Measurements from ENCODE around the gene CAPN10. TPM values are rescaled to one million over a fixed set of nuclear protein-coding genes. Genes with fewer than 3 reads are reported as not detected.

CAPN10 gene
- total and polyA plus RNA-seq, 12 donors, result 4.7 to 158 (median 25.1) TPM

- Histone ChIP-seq H3K9me3 (replicated peaks in 1 of 3) (no peaks in the 10 kb centered on the region), H3K4me1 (replicated peaks in 1 of 2) (peaks cover 41 to 54% of the 10 kb centered on the region in 2 donors), H3K36me3 (replicated peaks in 1 of 2) (no peaks in the 10 kb centered on the region), H3K27me3 (no peaks in the 10 kb centered on the region), H3K4me3 (peak overlapping the region in 1 of 4 donors; percentile 76), H3K27ac (peak overlapping the region in 3 of 5 donors; percentile 86 to 97 (median 92))
- intact Hi-C loops (cut with DNase I), result no loop called here
- no peak for TF ChIP-seq POLR2A (IDR thresholded peaks at IDR 0.05)
- TF ChIP-seq CTCF (IDR thresholded peaks at IDR 0.05), result no peak
- peak in 4 of 7 donors; percentile 4 to 50 (median 20) for DNase-seq
- WGBS, 4 donors, result 74 to 83% (median 78%) methylated on average over 7 to 10 of the region's 10 CpGs
These were observed 21.8 kb upstream of the CAPN10 start for GRCh38 chr2:240564561-240565332.

DNA sequence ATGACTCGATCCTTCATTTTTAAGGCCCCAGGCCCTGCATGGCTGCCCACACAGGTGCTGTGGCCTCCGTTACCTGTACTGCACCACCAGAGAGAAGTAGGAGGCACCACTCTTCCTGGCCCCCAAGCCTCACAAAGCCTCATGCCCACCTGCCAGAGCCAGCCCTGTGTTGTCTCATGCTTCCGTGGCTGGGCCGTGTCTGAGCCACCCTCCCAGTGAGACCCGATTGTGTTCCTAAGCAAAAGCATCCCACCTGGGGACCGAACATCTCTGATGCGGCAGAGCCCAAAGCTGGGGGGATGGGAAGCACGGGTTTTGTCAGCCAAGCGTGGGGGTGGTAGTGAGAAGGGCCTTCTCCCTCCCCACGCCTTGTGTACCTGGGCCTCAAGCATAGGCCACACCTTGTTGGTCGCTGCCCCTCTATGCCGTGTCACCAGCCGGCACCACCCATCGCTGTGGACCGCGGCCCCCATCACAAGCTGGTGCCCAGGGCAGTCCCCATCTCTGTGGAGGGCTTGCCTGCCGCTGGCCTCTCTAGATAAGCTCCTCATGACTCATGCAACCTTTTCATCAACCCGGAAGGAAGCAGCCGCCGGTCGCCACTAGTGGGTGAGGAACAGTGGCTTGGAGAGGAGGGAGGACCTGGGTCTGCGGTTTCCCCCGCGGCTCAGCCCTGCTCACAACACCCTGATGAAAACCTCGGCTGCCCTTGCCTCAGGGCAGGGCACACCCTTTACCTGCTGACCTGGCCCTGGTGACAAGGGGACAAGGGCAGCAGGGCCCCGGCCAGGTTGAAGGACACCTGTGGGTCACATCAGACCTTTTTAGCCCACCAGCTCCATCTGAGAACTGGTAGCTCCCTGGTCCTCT is 21.0 kb upstream of the CAPN10 start:
- peak; percentile 75 to 94 (median 91) for DNase-seq
- peak in 1 of 6 experiments; percentile 2 for TF ChIP-seq CTCF (IDR thresholded peaks at IDR 0.05)
- TF ChIP-seq POLR2A (IDR thresholded peaks at IDR 0.05), result peak in 1 of 2 donors; percentile 67
- peak overlapping the region in 1 of 4 donors; percentile 76 for H3K4me3 ChIP-seq
- intact Hi-C loops (cut with DNase I), result no loop called here
- H3K9me3 ChIP-seq (replicated peaks in 1 of 3), result no peaks in the 10 kb centered on the region
- no peaks in the 10 kb centered on the region for H3K27me3 ChIP-seq
- H3K27ac ChIP-seq, result peak overlapping the region; percentile 75 to 97 (median 86)
- no peaks in the 10 kb centered on the region for H3K36me3 ChIP-seq (replicated peaks in 1 of 2)
- peaks cover 41 to 58% of the 10 kb centered on the region in 2 donors for H3K4me1 ChIP-seq (replicated peaks in 1 of 2)
- 25 to 71% (median 37%) methylated on average over 3 to 26 of the region's 26 CpGs for WGBS, 4 donors

GRCh38 chr2:240566203-240567136 is 20.1 kb upstream of the CAPN10 start:
- peak in 1 of 2 donors; percentile 60 for TF ChIP-seq POLR2A (IDR thresholded peaks at IDR 0.05)
- peak; percentile 44 to 93 (median 68) for TF ChIP-seq CTCF (IDR thresholded peaks at IDR 0.05)
- Histone ChIP-seq H3K9me3 (replicated peaks in 1 of 3) (no peaks in the 10 kb centered on the region), H3K4me1 (replicated peaks in 1 of 2) (peaks cover 38 to 58% of the 10 kb centered on the region in 2 donors), H3K27me3 (no peaks in the 10 kb centered on the region), H3K4me3 (peak overlapping the region in 2 of 4 donors; percentile 10 to 76), H3K27ac (peak overlapping the region; percentile 75 to 97 (median 86)), H3K36me3 (replicated peaks in 1 of 2) (no peaks in the 10 kb centered on the region)
- intact Hi-C loops (cut with DNase I), result no loop called here
- peak; percentile 92 to 96 (median 95) for DNase-seq
- 7 to 45% (median 19%) methylated on average over 8 to 53 of the region's 53 CpGs for WGBS, 4 donors
